KOPT-K1 (cell line): ENCODE results near the gene ANKS1B.
"Not testable (repeated sequence)": the region's sequence is repeated elsewhere in the genome, so short reads cannot be mapped to it uniquely, and the experiment has no call there.

Experiments used
- H3K27ac ChIP-seq: fragments of 200-600 bp; sonication (generic); 2 replicates; pipeline ENCODE4 v1.5.1; 2016; ENCODE audit warnings: antibody characterized with exemption, mild to moderate bottlenecking, low read depth, low read length; ENCODE audit not compliant: poor library complexity, severe bottlenecking
- H3K36me3 ChIP-seq: fragments of 200-600 bp; sonication (generic); 2 replicates; pipeline ENCODE4 v1.5.1; 2017; ENCODE audit warnings: antibody characterized with exemption, mild to moderate bottlenecking, low read length, moderate library complexity; ENCODE audit not compliant: insufficient read depth
- H3K9me3 ChIP-seq: fragments of 200-600 bp; sonication (generic); 2 replicates; pipeline ENCODE4 v1.5.1; 2017; ENCODE audit warnings: antibody characterized with exemption, low read length, mild to moderate bottlenecking; ENCODE audit not compliant: insufficient read depth, poor library complexity, severe bottlenecking

The ANKS1B gene

DNA sequence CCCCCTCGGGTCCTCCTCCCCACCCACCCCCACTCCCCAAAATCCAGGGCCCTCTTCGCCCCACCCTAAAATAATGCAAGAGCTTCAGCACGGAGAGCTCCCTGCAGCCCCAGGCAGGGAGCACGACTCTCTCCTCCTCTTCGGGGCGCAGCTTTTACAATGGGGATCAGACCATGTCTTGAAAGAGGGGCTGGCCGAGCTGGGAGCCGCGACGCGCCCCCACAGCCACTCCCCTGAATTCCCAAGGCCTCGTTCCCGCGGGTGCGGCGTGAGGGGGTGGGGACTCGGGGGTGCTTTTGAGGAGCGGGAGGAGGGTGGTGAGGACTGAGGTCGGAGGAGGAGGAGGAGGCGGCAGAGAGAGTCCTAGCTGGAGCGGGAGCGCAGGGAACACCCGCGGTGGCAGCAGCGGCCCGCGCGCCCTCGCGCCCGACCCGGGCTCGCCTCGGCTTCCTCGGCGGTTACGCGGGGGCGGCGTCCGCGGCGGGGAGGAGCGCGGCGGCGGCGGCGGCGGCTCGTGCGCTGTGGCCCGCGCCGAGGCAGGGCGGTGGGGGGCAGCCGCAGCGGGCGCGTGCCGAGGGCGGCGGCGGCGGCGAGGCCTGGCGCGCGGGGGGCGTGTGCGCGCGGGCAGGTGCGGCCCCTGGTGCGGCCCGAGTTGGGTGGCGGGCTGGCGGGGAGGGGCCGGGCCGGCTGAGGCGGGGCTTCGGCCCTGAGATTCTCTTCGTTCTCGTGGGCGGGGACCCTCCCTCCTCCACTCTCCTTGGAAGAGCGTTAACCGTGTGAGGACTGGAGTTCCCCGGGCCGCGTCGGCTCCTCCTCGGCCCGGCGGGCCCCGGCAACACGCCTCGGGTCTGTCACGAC is at the start of gene ANKS1B:
Gene ANKS1B (minus strand): TSS at position 666 of the 858 bp plus-strand sequence. CDS start 699 bp downstream, outside the sequence.
- no peak within 1 kb of the TSS for H3K27ac ChIP-seq
- H3K36me3 ChIP-seq, result no peaks in the 10 kb centered on the region
- no peaks in the 10 kb centered on the region for H3K9me3 ChIP-seq

DNA sequence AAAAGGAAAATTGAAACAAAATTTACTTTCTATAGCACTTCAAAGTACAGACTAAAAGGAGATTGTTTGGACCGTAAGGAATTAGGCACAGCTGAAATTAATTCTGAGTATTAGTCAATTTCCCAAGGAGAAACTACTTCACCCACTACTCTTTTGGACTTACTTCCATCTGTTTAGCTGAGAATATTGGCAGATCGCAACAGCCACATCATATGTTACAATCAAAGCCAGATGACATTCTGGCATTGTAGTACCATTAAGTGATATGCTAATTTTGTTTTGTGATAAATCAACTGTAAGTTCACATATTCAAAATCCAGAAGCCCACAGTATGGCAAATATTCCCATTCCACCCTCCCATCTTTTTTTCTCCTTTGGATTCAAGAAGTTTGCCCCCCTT is 47.1 kb upstream of the ANKS1B start:
- no peaks in the 10 kb centered on the region for H3K36me3 ChIP-seq
- no peak overlapping the region for H3K27ac ChIP-seq
- no peaks in the 10 kb centered on the region for H3K9me3 ChIP-seq

DNA sequence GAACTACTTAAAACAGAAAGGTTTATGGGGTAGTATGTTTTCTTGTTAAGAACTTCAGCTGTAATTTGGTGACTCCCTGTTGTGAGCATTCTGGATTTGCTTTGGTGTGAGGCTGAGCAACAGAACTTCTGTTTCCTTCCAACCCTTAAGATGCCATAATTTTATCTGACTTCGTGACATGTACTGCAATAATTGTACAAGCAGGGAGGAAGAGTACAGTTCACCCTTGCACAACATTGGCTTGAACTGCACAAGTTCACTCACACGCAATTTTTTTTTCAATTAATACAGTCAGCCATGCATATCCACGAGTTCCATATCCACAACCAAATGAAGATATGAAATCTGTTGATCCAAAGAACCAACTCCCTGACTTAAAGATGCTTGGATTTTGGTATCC is 42.9 kb upstream of the ANKS1B start:
- H3K27ac ChIP-seq, result no peak overlapping the region
- no peaks in the 10 kb centered on the region for H3K9me3 ChIP-seq
- H3K36me3 ChIP-seq, result no peaks in the 10 kb centered on the region

DNA sequence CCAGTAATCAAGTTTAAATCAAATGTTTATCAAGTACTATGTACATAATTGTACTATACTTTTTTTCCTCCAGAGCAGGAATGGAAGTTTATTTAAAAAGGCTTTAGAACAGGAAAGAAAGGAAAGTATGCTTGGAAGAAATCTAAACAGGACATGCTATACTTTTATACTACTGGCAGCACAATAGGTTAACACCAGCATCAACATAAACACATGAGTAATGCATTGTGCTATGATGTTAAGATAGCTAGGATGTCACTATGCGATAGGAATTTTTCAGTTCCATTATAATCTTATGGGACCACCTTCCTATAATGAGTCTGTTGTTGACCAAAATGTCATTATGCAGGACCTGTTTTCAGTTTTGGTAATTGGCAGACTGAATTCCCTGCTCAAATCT is 41.5 kb upstream of the ANKS1B start:
- Histone ChIP-seq H3K27ac (no peak overlapping the region), H3K36me3 (no peaks in the 10 kb centered on the region), H3K9me3 (no peaks in the 10 kb centered on the region)

DNA sequence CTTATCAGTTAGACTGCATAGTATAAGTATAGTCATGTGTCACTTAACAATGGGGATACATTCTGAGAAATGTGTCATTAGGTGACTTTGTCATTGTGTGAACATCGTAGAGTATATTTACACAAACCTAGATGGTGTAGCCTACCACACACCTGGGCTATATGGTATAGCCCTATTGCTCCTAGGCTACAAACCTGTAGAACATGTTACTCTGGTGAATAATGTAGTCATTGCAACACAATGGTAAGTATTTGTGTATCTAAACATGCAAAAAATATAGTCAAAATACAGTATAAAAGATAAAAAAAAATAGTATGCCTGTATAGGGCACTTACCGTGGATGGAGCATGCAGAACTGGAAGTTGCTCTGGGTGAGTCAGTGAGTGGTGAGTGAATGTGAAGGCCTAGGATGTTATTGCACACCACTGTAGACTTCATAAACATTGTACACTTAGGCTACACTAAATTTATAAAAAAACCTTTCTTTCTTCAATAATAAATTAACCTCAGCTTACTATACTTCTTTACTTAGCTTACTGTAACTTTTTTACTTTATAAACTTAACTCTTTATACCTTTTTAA is 40.3 kb upstream of the ANKS1B start:
- Histone ChIP-seq H3K27ac (no peak overlapping the region), H3K9me3 (no peaks in the 10 kb centered on the region), H3K36me3 (no peaks in the 10 kb centered on the region)

DNA sequence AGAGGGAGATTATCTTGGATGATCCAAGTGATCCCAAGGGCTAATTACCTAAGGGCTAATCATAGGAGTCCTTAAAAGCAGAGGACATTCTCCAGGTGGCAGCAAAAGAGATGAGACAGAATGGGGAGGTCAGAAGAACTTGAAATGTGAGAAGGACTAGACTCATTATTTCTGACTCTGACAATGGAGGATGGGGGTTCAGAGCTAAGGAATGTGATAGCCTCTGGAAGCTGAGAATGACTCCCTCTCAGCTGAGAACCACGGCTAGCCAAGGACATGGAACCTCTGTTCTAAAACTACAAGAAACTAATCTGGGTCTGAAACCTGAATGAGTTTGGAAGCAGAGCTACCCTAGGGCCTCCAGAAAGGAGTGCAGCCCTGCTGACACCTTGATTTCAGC is 35.6 kb upstream of the ANKS1B start:
- Histone ChIP-seq H3K9me3 (no peaks in the 10 kb centered on the region), H3K27ac (no peak overlapping the region), H3K36me3 (no peaks in the 10 kb centered on the region)

DNA sequence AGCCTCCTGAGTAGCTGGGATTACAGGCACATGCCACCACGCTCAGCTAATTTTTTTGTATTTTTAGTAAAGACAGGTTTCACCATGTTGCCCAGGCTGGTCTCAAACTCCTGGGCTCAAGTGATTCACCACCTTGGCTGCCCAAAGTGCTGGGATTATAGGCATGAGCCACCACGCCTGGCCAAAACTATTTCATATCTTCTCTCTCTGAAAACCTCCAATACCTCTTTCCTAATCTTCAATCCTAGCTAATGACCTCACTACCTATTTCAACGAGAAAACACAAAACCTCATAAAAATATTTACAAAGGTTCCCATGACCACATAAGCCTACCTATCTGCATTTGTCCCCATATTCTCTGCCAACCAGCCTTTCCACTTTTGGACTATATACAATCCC is 32.3 kb upstream of the ANKS1B start:
- no peaks in the 10 kb centered on the region for H3K36me3 ChIP-seq
- H3K9me3 ChIP-seq, result no peaks in the 10 kb centered on the region
- no peak overlapping the region for H3K27ac ChIP-seq

DNA sequence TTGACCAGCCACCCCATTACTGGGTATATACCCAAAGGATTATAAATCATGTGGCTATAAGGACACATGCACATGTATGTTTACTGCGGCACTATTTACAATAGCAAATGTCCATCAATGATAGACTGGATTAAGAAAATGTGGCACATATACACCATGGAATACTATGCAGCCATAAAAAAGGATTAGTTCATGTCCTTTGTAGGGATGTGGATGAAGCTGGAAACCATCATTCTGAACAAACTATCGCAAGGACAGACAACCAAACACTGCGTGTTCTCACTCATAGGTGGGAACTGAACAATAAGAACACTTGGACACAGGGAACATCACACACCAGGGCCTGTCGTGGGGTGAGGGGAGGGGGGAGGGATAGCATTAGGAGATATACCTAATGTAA is 31.6 kb upstream of the ANKS1B start:
- not testable (repeated sequence) for H3K36me3 ChIP-seq, H3K9me3 ChIP-seq, H3K27ac ChIP-seq

DNA sequence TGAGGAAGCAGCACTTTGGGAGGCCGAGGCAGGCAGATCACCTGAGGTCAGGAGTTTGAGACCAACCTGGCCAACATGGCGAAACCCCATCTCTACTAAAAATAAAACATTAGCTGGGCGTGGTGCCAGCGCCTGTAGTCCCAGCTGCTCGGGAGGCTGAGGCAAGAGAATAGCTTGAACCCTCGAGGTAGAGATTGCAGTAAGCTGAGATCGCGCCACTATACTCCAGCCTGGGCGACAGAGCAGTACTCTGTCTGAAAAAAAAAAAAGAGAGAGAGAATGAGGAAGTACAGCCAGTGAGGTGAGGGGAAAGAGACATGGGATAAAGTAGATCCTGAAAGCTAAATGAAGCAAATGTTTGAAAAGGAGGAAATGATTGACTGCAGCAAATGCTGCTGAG is 21.1 kb upstream of the ANKS1B start:
- H3K27ac ChIP-seq, H3K9me3 ChIP-seq, H3K36me3 ChIP-seq: not testable (repeated sequence)

DNA sequence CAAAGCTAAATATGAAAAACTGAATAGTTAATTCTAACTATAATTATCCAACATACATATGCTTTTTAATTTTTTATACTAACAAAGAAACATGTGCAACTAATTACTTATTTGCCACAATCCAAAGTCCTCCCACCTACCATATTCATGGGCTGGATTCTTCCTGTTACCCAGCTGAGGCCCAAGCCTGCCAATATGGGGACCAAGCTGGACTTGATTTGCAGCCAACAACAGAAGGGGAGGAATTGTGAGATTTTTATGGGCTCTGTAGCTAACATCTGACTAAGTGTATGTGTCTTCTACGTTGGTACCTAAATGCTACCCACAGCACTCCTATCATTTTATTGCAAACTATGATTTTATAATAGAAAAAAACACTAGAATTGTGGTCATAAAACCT is 13.1 kb upstream of the ANKS1B start:
- peaks cover 6% of the 10 kb centered on the region for H3K9me3 ChIP-seq
- no peaks in the 10 kb centered on the region for H3K36me3 ChIP-seq
- no peak overlapping the region for H3K27ac ChIP-seq

DNA sequence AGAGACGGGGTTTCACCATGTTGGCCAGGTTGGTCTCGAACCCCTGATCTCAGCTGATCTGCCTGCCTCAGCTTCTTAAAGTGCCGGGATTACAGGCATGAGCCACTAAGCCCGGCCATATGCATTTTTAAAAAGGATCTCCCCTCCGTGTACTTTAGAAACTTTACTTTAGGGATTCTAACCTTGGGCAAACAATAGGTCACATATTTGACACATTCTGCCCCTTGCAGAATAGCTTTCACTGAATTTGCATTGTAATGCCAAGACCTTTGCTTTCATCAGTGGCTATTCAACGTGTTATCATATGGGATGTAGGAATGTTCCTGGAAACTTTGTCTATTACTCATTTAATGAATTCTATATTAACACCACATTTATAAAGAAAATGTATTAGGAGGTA is 11.4 kb upstream of the ANKS1B start:
- Histone ChIP-seq H3K36me3 (no peaks in the 10 kb centered on the region), H3K27ac (no peak overlapping the region), H3K9me3 (peaks cover 6% of the 10 kb centered on the region)

DNA sequence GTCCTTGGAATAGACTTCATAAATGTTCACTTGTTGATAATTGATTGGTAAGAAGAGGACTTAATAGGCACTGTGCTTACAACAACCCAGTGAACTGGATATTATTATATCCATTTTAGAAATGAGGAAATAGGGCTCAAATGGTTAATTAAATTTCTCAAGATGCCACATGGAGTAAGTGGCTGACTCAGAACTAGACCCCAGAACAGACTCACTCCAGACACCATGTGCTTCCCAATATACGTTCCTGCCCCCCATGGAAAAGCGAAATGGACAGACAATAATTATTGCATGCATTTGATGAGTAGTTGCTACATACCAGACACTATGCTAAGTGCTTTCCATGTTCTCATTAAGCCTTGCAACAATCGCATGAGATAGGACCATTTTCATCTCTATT is 895 bp upstream of the ANKS1B start:
- Histone ChIP-seq H3K27ac (no peak overlapping the region), H3K9me3 (no peaks in the 10 kb centered on the region), H3K36me3 (no peaks in the 10 kb centered on the region)

DNA sequence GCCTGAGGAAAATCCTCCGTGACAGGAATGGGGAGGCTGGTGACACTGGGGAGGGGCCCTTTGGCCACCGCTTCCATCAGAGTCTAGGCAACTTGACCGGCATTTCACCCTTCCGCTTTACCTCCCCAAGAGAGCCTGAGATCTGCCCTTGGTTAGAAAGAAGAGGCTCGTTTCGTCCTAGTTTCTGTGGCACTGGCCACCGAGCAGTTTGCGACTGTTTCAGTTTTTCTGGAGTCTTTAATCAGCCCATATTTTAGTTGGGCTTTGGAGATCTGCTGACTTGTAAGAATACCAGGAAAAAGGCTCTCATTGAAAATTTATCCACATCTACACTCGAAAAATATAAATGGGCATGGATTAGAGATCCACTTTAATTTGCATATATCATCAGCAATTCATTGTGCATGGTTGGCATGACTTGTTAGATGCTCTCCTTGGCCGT is 414 bp upstream of the ANKS1B start:
- Histone ChIP-seq H3K9me3 (no peaks in the 10 kb centered on the region), H3K36me3 (no peaks in the 10 kb centered on the region), H3K27ac (no peak overlapping the region)

DNA sequence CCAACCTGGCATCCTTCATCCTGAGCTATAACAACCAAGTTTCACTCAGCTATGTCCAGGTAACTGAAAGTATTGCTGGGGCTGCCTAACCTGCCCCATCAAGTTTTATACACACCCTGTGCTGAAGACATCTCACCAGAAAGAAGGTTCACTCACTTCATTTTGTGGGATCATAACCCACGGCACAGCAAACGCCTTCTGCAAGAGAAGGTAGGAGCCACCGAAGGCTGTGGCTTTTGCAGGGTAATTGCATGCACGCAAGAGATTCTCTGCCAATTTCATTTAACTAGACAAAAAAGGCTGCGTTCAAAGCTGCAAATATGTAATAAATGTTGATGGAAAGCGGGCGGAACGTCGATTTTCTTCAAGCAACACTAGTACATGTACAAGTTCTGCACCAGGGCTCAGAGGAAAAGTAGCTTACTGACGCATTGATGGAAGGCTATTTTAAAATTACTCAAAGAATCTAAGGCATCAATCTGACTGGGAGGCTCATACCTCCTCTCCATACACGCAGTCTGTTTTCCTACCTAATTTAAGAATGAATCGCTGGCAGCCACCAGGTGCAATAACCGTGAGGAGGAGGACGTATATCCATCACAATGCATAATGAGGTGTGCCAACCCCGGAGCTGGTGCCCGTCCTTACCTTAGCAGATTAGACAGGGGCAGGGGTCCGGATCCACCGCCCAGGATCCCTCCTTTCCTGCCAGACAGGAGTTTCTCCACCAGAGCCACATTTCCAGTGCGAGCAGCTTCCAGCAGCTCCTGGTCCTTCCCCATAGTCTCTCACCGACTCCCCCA is 1.1 kb downstream of the ANKS1B start:
- H3K9me3 ChIP-seq, result no peaks in the 10 kb centered on the region
- no peak overlapping the region for H3K27ac ChIP-seq
- no peaks in the 10 kb centered on the region for H3K36me3 ChIP-seq

DNA sequence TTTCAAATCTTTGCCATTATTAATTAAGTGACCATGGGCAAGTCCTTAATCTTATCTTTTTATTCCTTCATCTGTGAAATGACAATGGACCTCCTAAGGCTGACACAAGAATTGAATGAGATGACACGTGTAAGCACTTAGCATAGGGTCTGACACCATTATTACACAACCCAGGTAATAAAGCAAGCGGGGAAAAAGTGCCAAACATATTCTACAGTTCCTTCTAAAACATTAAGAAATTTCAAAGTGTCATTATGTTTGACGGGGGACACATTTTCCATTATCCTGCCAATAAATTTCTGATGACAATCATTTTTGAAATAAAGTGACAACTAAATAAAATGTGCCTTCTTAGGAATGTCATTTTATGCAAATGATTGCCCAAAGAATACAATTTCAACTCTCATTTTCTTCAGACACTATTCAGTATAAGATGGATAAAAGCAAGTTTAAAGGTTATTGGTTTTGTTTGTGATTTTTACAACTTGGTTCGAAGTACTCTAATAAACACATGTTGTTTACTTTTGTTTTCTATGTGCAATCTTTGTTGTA is 3.0 kb downstream of the ANKS1B start:
- Histone ChIP-seq H3K27ac (no peak overlapping the region), H3K9me3 (no peaks in the 10 kb centered on the region)

More for the DNA sequence above, 3.0 kb downstream of the ANKS1B start:
- no peaks in the 10 kb centered on the region for H3K36me3 ChIP-seq
